Dermis lymphatic vessel endothelial cell (primary cell): ENCODE measurements around the gene OR2J3. TPM values are rescaled to one million over a fixed set of nuclear protein-coding genes. Genes with fewer than 3 reads are reported as not detected.

Experiments used
- total RNA-seq: library from RNA; depleted of rRNA; stranded (reverse); fragments of >200 nt; gene quantifications from 2 replicates; pipeline ENCODE4 v1.2.1, GENCODE V29; 2014

The OR2J3 gene
- total RNA-seq = not detected in 2 replicates

GRCh38 chr6:29107758-29108157, at the start of gene OR2J3:
Gene OR2J3, plus strand, starts transcription at chr6:29108058. Its CDS starts 3,833 bp downstream, at chr6:29111891.

DNA sequence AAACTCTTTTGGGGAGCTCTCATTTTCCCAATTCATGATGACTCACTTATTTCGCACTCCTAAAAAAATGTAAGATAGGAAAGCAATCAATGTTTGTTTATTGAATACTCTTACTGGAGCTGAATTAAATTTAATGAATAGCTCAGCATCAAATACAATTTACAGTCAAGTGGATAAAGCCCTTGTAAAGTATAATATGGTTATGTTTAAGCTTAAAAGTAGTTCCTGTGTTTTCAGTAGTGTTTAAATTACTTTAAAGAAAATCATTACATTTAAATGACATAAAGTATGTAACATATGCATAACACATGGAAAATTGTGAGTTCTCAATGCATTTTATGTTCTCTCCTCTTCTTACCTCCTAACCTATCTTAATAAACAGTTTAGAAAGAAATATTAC, 20.6 kb upstream of the OR2J3 start, which contains the start of gene OR2B3:
TSS of gene OR2B3 (minus strand) at position 101 of the 400 bp plus-strand sequence. CDS start at position 36, 65 bp downstream.

DNA sequence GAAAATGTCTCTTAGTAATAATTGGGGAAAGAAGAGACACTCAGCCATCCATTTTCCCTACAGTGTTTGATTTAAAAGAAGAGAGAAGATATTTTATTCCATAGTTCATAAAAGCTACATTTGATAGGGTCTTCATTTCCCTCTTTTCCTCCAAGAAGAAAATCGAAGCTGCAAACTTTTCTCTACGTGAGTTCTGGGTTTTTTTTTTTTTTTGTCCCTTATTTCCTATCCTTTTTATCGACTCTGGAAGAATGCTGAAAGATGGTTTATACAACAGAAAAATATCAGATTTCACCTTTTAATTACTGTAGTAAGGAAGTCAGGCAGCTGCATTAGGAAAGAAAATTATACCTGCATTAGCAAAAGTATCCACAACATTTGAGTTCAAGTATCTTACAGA, 8.7 kb upstream of the OR2J3 start, which contains the start of gene OR2J1:
TSS of gene OR2J1 (plus strand) at position 301 of the 400 bp plus-strand sequence. CDS start 1,453 bp downstream, outside the sequence.

Other genes starting within 250 kb of the OR2J3 start
- gene TRIM27, start 184.1 kb upstream of the OR2J3 start, total RNA-seq = 59.0 and 67.4 TPM in 2 replicates
- under 0.01 and 0.17 TPM in 2 replicates for gene ZNF311, start 102.7 kb upstream of the OR2J3 start, total RNA-seq
- gene OR2W1, start 62.9 kb upstream of the OR2J3 start, total RNA-seq = not detected in 2 replicates
- not detected in 2 replicates for gene OR2B3, start 20.7 kb upstream of the OR2J3 start, total RNA-seq
- gene OR2J1, start 8.6 kb upstream of the OR2J3 start, total RNA-seq = not detected in 2 replicates
- gene OR2J2, start 62.8 kb downstream of the OR2J3 start, total RNA-seq = not detected in 2 replicates
- not detected in 2 replicates for gene OR14J1, start 193.6 kb downstream of the OR2J3 start, total RNA-seq